Ovary (tissue), 9 donors: ENCODE results near the gene AP5S1. TPM values are rescaled to one million over a fixed set of nuclear protein-coding genes. Genes with fewer than 3 reads are reported as not detected.

Experiments used
- DNase-seq, 5 donors: peaks; one replicate each; pipeline ENCODE4 v3.0.0-alpha.2; 2019 to 2020
- H3K27ac ChIP-seq, 2 donors: fragments of 200-600 bp; one replicate each; pipeline versions ENCODE4 v1.5.1 to v1.8.0; 2019 to 2022
- H3K27me3 ChIP-seq: fragments of 200-600 bp; one replicate; pipeline ENCODE4 v1.8.0; 2022
- H3K36me3 ChIP-seq: fragments of 200-600 bp; sonication (generic); one replicate; pipeline ENCODE4 v1.5.1; 2019
- H3K4me1 ChIP-seq: one replicate; pipeline ENCODE4 v1.8.1; 2013; ENCODE audit warnings: mild to moderate bottlenecking, moderate library complexity; ENCODE audit not compliant: insufficient read depth
- H3K4me3 ChIP-seq: fragments of 200-600 bp; sonication (generic); one replicate; pipeline ENCODE4 v1.5.1; 2017
- H3K9me3 ChIP-seq, 2 donors: fragments of 200-600 bp in 1 of 2; sonication (generic) in 1 of 2; one replicate each; pipeline versions ENCODE4 v1.5.1 to v1.8.1; 2013 to 2019; ENCODE audit warnings: mild to moderate bottlenecking in 1 of 2, moderate library complexity in 1 of 2
- CTCF ChIP-seq, 3 donors: fragments of 450-650 bp in 2 of 3; fragments of 200-600 bp in 1 of 3; IDR thresholded peaks; one replicate each; pipeline versions ENCODE4 v1.5.1 to v1.8.0; 2016 to 2022; ENCODE audit warnings: antibody characterized with exemption in 3 of 3, mild to moderate bottlenecking in 1 of 3
- EP300 ChIP-seq: sonication (generic); formaldehyde crosslinking; IDR thresholded peaks from one replicate; pipeline ENCODE4 v1.6.1; 2017; ENCODE audit warnings: antibody characterized with exemption
- POLR2A ChIP-seq: fragments of 450-650 bp; IDR thresholded peaks from one replicate; pipeline ENCODE4 v1.6.1; 2017; ENCODE audit warnings: antibody characterized with exemption, mild to moderate bottlenecking, moderate library complexity
- WGBS, 3 donors: extraction: QIAGEN DNeasy Blood & Tissue Kit in 1 of 3; methylation state at CpG; one replicate each; pipeline versions ENCODE4 v1.1.5 to v1.1.7; 2013 to 2017; 5-methylcytosine and 5-hydroxymethylcytosine counted together
- intact Hi-C, 4 donors: fragments of 100-400 bp; cut with DNase I; formaldehyde crosslinking; loops; one replicate each; pipeline versions ENCODE4 v1.11.0 to v1.15.1; 2022 to 2023
- polyA plus RNA-seq, 2 donors: library from polyadenylated mRNA; stranded (reverse); fragments of 200-250 nt in 1 of 2; fragments of 350-450 nt in 1 of 2; fragmentation: Illumina TruSeq in 1 of 2; extraction: RNeasy Lipid Tissue Mini Kit (QIAGEN cat#74804) in 1 of 2; gene quantifications; one replicate each; pipeline ENCODE4 v1.2.3, GENCODE V29; 2013 to 2014
- total RNA-seq, 7 donors: library from RNA; depleted of rRNA in 2 of 7; stranded (reverse); fragments of >200 nt in 2 of 7; fragmentation: NEBNext Ultra II Directional in 3 of 7; extraction: Animal tissue kit (Norgen Biotek cat#: 25700) in 3 of 7; gene quantifications; one replicate each; pipeline versions ENCODE4 v1.1.0 to v1.2.4, GENCODE V29; 2016 to 2023
- donor health status: DM: no; HTN: no; CAD: no; lungs with moderate emphysema.
- donor health status: DM: no; HTN: no; CAD: no.
- donor health status: Bipolar disorder and iron deficiency.
- donor health status: DM: yes; HTN: yes; CAD: no.
- donor health status: DM: no; HTN: no; CAD: no.
- donor health status: DM: yes; HTN: yes; CAD: no.

Gene AP5S1
- total and polyA plus RNA-seq, 9 donors, result 2.9 to 15.3 (median 10.4) TPM

- TF ChIP-seq EP300 (no peak), CTCF (IDR thresholded peaks at IDR 0.05) (no peak), POLR2A (no peak)
- 62 to 79% (median 67%) methylated on average over 2 of the region's 2 CpGs for WGBS, 3 donors
- H3K27ac ChIP-seq, result no peak overlapping the region
- peaks cover 16% of the 10 kb centered on the region for H3K4me1 ChIP-seq
- no peaks in the 10 kb centered on the region for H3K9me3 ChIP-seq
- intact Hi-C loops, result no loop called here
- H3K4me3 ChIP-seq, result no peak overlapping the region
- no peak for DNase-seq
- H3K27me3 ChIP-seq, result no peaks in the 10 kb centered on the region
- H3K36me3 ChIP-seq, result no peaks in the 10 kb centered on the region
Measured at GRCh38 chr20:3783068-3783489, 37.3 kb upstream of the AP5S1 start.

GRCh38 chr20:3783511-3784195 is 36.7 kb upstream of the AP5S1 start:
- H3K9me3 ChIP-seq, result no peaks in the 10 kb centered on the region
- H3K4me3 ChIP-seq, result no peak overlapping the region
- H3K4me1 ChIP-seq, result peaks cover 16% of the 10 kb centered on the region
- DNase-seq, result no peak
- H3K36me3 ChIP-seq, result no peaks in the 10 kb centered on the region
- TF ChIP-seq POLR2A (no peak), EP300 (no peak), CTCF (IDR thresholded peaks at IDR 0.05) (no peak)
- WGBS, 3 donors, result 45 to 57% (median 57%) methylated on average over 10 of the region's 10 CpGs
- intact Hi-C loops, result loop anchor here in 1 of 4 donors (2.0 kb wide), 1 partner anchor 35 kb away; no protein-coding TSS in a partner anchor
- H3K27ac ChIP-seq, result no peak overlapping the region
- H3K27me3 ChIP-seq, result no peaks in the 10 kb centered on the region

- Histone ChIP-seq H3K4me3 (peak overlapping the region; percentile 6), H3K4me1 (peaks cover 16% of the 10 kb centered on the region), H3K36me3 (no peaks in the 10 kb centered on the region), H3K27me3 (no peaks in the 10 kb centered on the region), H3K27ac (no peak overlapping the region), H3K9me3 (no peaks in the 10 kb centered on the region)
- DNase-seq, result no peak
- WGBS, 3 donors, result 59 to 67% (median 67%) methylated on average over 13 to 17 of the region's 17 CpGs
- intact Hi-C loops, result loop anchor here in 1 of 4 donors (2.0 kb wide), 1 partner anchor 34 kb away; no protein-coding TSS in a partner anchor
- TF ChIP-seq CTCF (IDR thresholded peaks at IDR 0.05) (no peak), EP300 (no peak), POLR2A (no peak)
Measured at GRCh38 chr20:3784216-3784853, 36.0 kb upstream of the AP5S1 start.

- TF ChIP-seq EP300, result no peak
- no peak for TF ChIP-seq CTCF (IDR thresholded peaks at IDR 0.05)
- TF ChIP-seq POLR2A, result no peak
- no peak overlapping the region for H3K27ac ChIP-seq
- intact Hi-C loops, result loop anchor here in 2 of 4 donors (2.0 to 5.0 kb wide), 2 partner anchors 34 to 72 kb away; no protein-coding TSS in a partner anchor
- peak overlapping the region; percentile 6 for H3K4me3 ChIP-seq
- H3K36me3 ChIP-seq, result no peaks in the 10 kb centered on the region
- no peaks in the 10 kb centered on the region for H3K27me3 ChIP-seq
- H3K9me3 ChIP-seq, result no peaks in the 10 kb centered on the region
- H3K4me1 ChIP-seq, result peaks cover 16% of the 10 kb centered on the region
- no peak for DNase-seq
- 53 to 72% (median 70%) methylated on average over 6 of the region's 6 CpGs for WGBS, 3 donors
Measured at GRCh38 chr20:3784863-3785239, 35.5 kb upstream of the AP5S1 start.
